Measurements from ENCODE around the gene FBXW12.

FBXW12 gene

GRCh38 chr3:48437812-48438211, 65.8 kb downstream of the FBXW12 start:
- DNase-seq, result no peak

- peak; percentile 93 for DNase-seq
Observed at GRCh38 chr3:48439820-48440589, 68.0 kb downstream of the FBXW12 start, which contains the start of the genes CCDC51 and TMA7. TSS of gene CCDC51 (minus strand) at chr3:48440119. CDS start at chr3:48435128, 4,991 bp downstream. TSS of gene TMA7 (plus strand) at chr3:48440257. CDS start at chr3:48440297, 40 bp downstream.

GRCh38 chr3:48440590-48440958, 68.6 kb downstream of the FBXW12 start:
- DNase-seq, result no peak

- DNase-seq, result no peak
Observed at GRCh38 chr3:48441940-48442339, 69.9 kb downstream of the FBXW12 start.

All from GDM1 (cell line).